ENCODE measurements around the gene PDPK1.

GRCh38 chr16:2490190-2491105 lies 47.4 kb upstream of the PDPK1 start:
- no peak for TF ChIP-seq GATA2 (IDR thresholded peaks at IDR 0.05; ENCODE audit: low read depth, low read length)
- TF ChIP-seq GATA3 (IDR thresholded peaks at IDR 0.05; ENCODE audit: low read depth, low read length) = no peak

All from SH-SY5Y (cell line).